Omental fat pad (tissue), 4 donors: ENCODE data around the gene WDFY2. TPM values are rescaled to one million over a fixed set of nuclear protein-coding genes. Genes with fewer than 3 reads are reported as not detected.

ENCODE experiments used
- ATAC-seq: fragments of 150-250 bp; one replicate; pipeline ENCODE4 v1.9.1; 2016; ENCODE audit warnings: mild to moderate bottlenecking, moderate library complexity; ENCODE audit not compliant: low FRiP score
- DNase-seq: peaks from one replicate; pipeline ENCODE4 v3.0.0-alpha.2; 2019; ENCODE audit warnings: low spot score
- CTCF ChIP-seq, 3 donors: fragments of 450-650 bp; IDR thresholded peaks; one replicate each; pipeline ENCODE4 v1.5.1; 2016 to 2017; ENCODE audit warnings: antibody characterized with exemption in 3 of 3, mild to moderate bottlenecking in 3 of 3, moderate library complexity in 2 of 3
- total RNA-seq, 4 donors: library from RNA; depleted of rRNA; stranded (reverse); fragments of >200 nt; gene quantifications; one replicate each; pipeline ENCODE4 v1.1.0, GENCODE V29; 2016

WDFY2 gene
- total RNA-seq, 4 donors from 2014 or later, result 13.3 to 26.6 (median 15.8) TPM

- no peak for ATAC-seq
- DNase-seq, result no peak
- no peak for TF ChIP-seq CTCF (IDR thresholded peaks at IDR 0.05)
Measured at GRCh38 chr13:51783428-51784094, 199.3 kb downstream of the WDFY2 start.

- ATAC-seq, result no peak
- no peak for TF ChIP-seq CTCF (IDR thresholded peaks at IDR 0.05)
Measured at GRCh38 chr13:51784097-51784496, 199.8 kb downstream of the WDFY2 start.

GRCh38 chr13:51785712-51786424 is 201.6 kb downstream of the WDFY2 start:
- DNase-seq, result no peak
- ATAC-seq, result peak; percentile 37
- TF ChIP-seq CTCF (IDR thresholded peaks at IDR 0.05), result no peak

More at GRCh38 chr13:51784097-51784496, 199.8 kb downstream of the WDFY2 start:
- no peak for DNase-seq

- ATAC-seq (peak; percentile 60), DNase-seq (no peak)
- TF ChIP-seq CTCF (IDR thresholded peaks at IDR 0.05), result no peak
Measured at GRCh38 chr13:51786425-51787265, 202.4 kb downstream of the WDFY2 start.

- no peak for TF ChIP-seq CTCF (IDR thresholded peaks at IDR 0.05)
- ATAC-seq (peak; percentile 82), DNase-seq (peak; percentile 47)
Measured at GRCh38 chr13:51793570-51794271, 209.5 kb downstream of the WDFY2 start.

- no peak for TF ChIP-seq CTCF (IDR thresholded peaks at IDR 0.05)
- no peak for DNase-seq
- no peak for ATAC-seq
Measured at GRCh38 chr13:51794964-51795363, 210.7 kb downstream of the WDFY2 start.
